ENCODE results near the gene ACTR5.
A peak's percentile ranks its signal among the peaks of the same experiment; 100 is the strongest.
"Not testable (repeated sequence)": the region's sequence is repeated elsewhere in the genome, so short reads cannot be mapped to it uniquely, and the experiment has no call there.

Gene ACTR5

GRCh38 chr20:38769376-38770295, 21.4 kb downstream of the ACTR5 start:
- DNase-seq = no peak

GRCh38 chr20:38770546-38770945, 22.3 kb downstream of the ACTR5 start:
- DNase-seq = no peak

- no peak for DNase-seq
Measured at GRCh38 chr20:38770970-38771369, 22.7 kb downstream of the ACTR5 start.

- no peak for DNase-seq
Measured at GRCh38 chr20:38771621-38772020, 23.4 kb downstream of the ACTR5 start.

DNA sequence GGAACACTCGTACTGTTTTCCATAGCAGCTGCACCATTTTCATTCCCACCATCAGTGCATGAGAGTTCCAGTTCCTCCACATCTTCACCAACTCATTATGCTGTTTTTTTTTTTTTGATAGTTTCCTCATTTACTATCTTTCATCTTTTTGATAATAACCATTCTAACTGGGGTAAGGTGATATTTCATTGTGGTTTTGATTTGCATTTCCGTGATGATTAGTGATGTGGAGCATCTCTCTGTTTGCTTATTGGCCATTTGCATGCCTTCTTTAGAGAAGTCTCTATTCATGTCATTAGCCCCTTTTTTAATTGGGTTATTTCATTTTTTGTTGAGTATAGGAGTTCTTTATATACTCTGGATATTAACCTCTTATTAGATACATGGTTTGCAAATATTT, 25.9 kb downstream of the ACTR5 start:
- DNase-seq = no peak

DNA sequence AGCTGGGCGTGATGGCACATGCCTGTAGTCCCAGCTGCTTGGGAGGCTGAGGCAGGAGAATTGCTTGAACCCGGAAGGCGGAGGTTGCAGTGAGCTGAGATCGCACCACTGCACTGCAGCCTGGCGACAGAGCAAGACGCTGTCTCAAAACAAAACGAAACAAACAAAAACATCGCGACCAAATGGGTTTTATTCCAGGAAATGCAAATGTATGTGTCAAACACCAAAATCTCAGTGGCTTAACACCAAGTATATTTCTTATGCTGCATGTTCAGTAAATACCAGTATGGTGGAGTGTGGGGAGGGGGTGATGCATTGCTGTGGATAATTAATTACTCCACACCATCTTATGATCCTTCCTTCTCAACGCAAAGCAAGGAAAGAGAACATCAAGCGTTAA, 28.1 kb downstream of the ACTR5 start:
- DNase-seq = no peak

DNA sequence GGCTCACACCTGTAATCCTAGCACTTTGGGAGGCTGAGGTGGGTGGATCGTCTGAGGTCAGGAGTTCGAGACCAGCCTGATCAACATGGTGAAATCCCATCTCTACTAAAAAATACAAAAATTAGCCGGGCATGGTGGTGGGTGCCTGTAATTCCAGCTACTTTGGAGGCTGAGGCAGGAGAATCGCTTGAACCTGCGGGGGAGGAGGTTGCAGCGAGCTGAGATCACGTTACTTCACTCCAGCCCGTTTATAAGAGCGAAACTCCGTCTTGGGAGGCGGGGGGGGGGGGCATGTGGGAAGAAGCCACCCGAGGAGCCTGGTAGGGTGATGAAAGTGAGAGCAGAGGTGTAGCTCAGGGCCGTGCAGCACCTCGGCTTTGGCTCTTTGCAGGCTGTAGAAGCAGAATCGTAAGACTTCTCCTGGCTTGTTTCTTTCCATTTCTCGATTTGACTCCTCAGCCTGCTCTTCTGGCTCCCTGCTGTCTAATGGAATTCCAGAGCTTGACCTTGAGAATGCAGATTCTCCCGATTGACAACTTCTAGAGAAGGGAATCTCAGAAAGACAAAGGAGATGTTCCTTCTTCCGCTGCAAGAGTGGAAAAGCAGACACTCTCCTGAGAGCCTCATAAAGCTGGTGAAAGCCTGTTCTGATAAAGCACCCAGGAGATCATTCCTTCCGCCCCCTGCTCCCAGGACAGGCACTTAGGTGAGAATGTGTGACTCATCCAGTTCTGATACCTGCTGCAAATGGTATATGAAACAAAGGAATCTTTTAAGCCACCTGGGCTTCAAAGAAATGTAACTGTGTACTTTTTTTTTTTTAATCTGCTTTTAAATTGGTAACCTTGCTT, 31.2 kb downstream of the ACTR5 start:
- DNase-seq = no peak

- DNase-seq = no peak
Measured at GRCh38 chr20:38782275-38782674, 34.0 kb downstream of the ACTR5 start.

DNA sequence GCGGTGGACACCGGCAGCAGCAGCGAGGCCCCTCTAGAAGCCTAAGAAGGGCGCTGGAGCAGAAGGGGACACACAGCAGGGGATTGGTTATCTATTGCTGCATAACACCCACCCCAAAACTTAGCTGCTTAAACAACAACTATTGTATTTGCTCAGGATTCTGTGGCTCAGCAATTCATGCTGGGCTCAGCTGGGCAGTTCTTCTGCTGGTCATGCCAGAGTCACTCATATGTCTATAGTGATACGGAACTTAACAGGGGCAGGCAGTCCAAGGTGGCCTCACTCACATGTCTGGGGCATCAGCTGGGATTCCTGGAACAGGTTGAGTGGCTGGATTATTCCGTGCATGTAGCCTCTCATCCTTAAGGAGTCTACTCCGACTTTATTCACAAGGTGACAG, 39.6 kb downstream of the ACTR5 start:
- no peak for DNase-seq

DNA sequence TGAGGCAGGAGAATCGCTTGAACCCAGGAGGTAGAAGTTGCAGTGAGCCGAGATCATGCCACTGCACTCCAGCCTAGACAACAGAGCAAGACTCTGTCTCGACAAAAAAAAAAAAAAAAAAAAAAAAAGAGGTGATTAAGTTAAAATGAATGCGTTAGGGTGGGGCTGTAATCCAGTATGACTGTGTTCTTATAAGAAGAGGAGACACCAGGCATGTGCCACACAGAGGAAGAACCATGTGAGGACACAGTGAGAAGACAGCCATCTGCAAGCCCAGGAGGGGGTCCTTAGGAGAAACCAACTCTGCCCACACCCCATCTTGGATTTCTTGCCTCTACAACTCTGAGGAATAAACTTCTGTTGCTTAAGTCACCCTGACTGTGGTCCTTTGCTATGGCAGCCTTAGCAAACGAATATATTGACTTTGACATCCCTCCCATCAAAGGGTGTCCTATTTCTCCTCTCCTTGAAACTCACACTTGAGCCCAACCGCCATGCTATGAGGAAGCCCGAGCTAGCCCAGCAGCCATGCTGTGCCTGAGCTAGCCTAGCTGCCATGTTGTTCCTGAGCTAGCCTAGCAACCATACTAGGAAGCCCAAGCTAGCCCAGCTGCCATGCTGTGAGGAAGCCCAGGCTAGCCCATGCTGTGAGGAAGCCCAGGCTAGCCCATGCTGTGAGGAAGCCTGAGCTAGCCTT, 41.4 kb downstream of the ACTR5 start:
- DNase-seq = no peak

GRCh38 chr20:38790200-38791053, 42.2 kb downstream of the ACTR5 start:
- DNase-seq = peak; percentile 64

DNA sequence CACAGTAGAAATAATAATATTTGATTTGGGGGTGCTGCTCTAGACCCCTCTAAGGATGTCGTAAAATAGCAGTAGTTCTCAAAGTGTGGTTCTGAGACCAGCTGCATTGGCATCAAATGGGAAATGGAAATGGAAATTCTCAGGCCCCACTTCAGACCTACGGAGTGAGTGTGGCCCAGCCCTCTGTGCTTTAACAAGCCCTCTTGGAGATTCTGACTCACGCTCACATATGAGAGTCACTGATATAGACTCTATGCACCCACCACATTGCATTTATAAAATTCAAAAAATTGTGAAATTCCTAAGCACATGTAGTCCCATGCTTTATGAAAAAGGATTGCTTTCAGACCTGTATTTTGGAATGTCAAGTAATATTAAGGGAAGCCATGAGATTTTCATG, 43.0 kb downstream of the ACTR5 start:
- no peak for DNase-seq

DNA sequence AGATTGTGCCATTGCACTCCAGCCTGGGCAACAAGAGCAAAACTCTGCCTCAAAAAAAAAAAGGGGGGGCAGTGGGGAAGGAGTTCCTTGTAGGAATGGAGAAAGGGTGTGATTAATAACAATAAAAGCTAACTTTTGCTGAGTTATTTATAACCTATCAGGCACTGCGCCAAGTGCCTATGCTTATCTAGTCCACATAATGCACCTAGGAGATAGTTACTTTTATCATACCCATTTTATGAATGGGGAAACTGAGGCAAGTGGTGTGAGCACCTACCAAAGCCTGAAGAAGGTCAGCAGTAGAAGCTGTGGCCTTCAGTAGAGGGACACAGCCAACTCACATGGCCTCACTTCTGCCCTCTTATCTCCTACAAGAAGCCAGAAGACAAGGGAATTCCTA, 43.7 kb downstream of the ACTR5 start:
- DNase-seq = no peak

DNA sequence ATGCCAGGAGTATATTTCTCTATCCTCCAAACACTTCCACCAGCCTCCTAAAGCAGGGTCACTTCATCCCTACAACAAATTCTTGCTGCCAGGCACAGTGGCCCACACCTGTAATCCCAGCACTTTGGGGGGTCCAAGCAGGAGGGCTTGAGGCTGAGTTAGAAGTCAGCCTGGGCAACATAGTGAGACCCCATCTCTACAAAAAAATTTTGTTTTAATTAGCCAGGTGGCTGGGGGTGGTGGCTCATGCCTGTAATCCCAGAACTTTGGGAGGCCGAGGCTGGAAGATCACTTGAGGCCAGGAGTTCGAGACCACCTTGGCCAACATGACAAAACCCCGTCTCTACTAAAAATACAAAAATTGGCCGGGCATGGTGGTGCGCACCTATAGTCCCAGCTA, 45.8 kb downstream of the ACTR5 start:
- DNase-seq = not testable (repeated sequence)

GRCh38 chr20:38798266-38798665, 50.0 kb downstream of the ACTR5 start:
- no peak for DNase-seq

- no peak for DNase-seq
Measured at GRCh38 chr20:38799203-38799602, 50.9 kb downstream of the ACTR5 start.

GRCh38 chr20:38800882-38801281, 52.6 kb downstream of the ACTR5 start:
- no peak for DNase-seq

DNA sequence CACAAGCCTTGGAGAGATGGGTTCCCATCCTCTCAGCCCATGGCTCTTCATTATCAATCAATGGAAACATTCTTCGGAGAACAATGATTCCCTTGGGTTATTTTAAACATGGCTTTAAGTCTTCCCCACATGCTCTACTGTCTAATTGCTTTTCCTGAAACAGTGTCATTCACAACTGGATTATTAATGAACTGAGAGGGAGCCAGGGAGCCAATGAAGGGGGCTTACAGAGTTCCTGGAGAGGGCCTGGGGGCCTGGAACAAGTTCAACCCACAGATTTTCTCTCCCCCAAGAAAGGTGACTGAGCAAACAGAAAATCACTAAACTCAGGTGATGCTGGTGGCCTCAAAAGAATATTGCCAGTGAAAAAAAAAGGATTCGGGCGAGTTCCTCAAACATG, 56.0 kb downstream of the ACTR5 start:
- DNase-seq = no peak

DNA sequence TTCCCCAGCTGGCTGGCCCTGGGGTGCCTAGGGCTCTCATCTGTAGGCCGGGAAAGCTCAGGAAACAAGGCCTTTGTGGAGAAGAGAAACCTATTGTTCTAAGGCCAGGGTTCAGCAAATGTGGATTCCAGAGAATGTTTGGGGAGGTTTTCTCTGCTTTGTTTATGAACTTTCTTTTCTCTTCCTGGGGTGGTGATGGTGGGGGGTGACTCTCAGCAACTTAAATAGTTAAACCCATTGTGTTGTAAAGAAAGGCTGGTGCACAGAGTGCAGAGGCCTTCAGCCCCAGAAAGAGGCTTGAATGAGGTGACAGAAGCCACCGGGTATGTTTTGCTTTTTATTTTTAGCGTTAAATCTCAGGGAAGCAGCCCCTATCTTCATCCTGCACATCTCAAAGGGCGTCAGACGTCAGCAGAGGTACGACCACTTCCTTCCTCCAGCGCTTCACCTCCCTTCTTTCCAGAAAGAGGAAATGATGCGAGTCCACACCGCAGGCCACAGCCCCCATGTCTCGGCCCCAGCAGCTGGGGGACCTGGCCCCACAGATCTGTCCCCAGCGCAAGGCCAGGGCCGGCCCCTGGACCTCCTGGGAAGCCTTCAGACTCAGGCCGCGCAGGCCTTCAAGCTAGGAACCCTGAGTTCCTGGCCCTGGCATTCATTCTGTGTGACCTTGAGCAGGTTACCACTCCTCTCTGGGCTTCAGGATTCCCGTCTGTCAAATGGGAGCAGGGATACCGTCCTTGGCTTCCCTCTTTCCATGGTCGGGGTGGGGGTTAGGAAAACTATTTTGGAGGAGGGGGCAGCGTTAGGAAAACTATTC, 56.6 kb downstream of the ACTR5 start:
- peak; percentile 70 for DNase-seq

DNA sequence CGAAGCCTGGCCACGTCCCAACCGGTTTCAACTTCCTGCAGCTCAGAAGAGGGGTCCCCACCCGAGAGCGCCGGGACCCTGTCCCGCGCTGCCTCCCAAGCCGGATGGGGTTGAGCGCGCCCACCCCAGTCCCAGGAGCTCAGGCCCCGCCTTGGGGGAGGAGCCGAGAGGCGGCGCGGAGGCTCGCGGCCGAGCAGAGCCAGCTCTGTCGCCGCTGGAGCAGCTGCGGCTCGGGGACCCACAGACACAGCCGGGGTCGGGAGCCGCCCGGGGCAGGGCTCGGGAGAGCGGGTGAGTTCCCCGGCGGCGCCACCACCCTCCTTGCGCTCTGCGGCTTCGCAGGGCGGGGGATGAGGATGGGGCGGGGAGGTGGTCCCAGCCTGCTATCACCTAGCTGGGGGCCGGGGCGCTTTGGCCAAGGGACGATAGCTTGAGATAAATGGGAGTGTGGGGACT, 57.3 kb downstream of the ACTR5 start, which contains the start of gene PPP1R16B:
TSS of gene PPP1R16B (plus strand) at position 196 of the 456 bp plus-strand sequence. CDS start 30,229 bp downstream, outside the sequence.
- peak; percentile 83 for DNase-seq
